Left renal pelvis (tissue), 4 donors: ENCODE results near the gene PPP2R1A. TPM values are rescaled to one million over a fixed set of nuclear protein-coding genes. Genes with fewer than 3 reads are reported as not detected.
"Not testable (repeated sequence)": the region's sequence is repeated elsewhere in the genome, so short reads cannot be mapped to it uniquely, and the experiment has no call there.

Experiments used
- DNase-seq, 4 donors: peaks; one replicate each; pipeline ENCODE4 v3.0.0-alpha.2; 2013; ENCODE audit warnings: low read depth in 4 of 4, low spot score in 3 of 4
- polyA plus RNA-seq, 4 donors: library from polyadenylated mRNA; unstranded; fragments of 120-200 nt; gene quantifications; one replicate each; pipeline ENCODE4 v1.2.1, GENCODE V29; 2013; ENCODE audit not compliant: insufficient read length in 4 of 4

The PPP2R1A gene
- polyA plus RNA-seq, 4 donors: 313 to 477 (median 439) TPM

GRCh38 chr19:52237771-52238400, 48.0 kb downstream of the PPP2R1A start:
- peak; percentile 31 to 46 (median 40) for DNase-seq

- DNase-seq: no peak
Measured at GRCh38 chr19:52244021-52244420, 54.2 kb downstream of the PPP2R1A start.

- no peak for DNase-seq
Measured at GRCh38 chr19:52248241-52248640, 58.4 kb downstream of the PPP2R1A start.

- no peak for DNase-seq
Measured at GRCh38 chr19:52258426-52258825, 68.6 kb downstream of the PPP2R1A start.

GRCh38 chr19:52265556-52265955, 75.7 kb downstream of the PPP2R1A start:
- DNase-seq: not testable (repeated sequence)

GRCh38 chr19:52269338-52270261, 79.7 kb downstream of the PPP2R1A start, which contains the start of gene ZNF766:
ZNF766 (plus strand) TSS chr19:52269587; CDS start chr19:52269614, 27 bp downstream.
- peak; percentile 80 to 89 (median 86) for DNase-seq

GRCh38 chr19:52270266-52270885, 80.5 kb downstream of the PPP2R1A start:
- DNase-seq: peak in 1 of 4 donors; percentile 6

- no peak for DNase-seq
Measured at GRCh38 chr19:52273301-52273700, 83.4 kb downstream of the PPP2R1A start.

GRCh38 chr19:52274191-52274590, 84.3 kb downstream of the PPP2R1A start:
- no peak for DNase-seq

- DNase-seq: no peak
Measured at GRCh38 chr19:52275988-52276387, 86.1 kb downstream of the PPP2R1A start.

- no peak for DNase-seq
Measured at GRCh38 chr19:52277471-52277870, 87.6 kb downstream of the PPP2R1A start.

Other genes with a start within 250 kb of the PPP2R1A start
- 10 to 100 TPM; 15.4 to 21.1 (median 19.8) TPM for gene ZNF350, start 203.2 kb upstream of the PPP2R1A start, polyA plus RNA-seq
- 10 to 100 TPM; 18.3 to 19.1 (median 18.8) TPM for gene ZNF615, start 181.8 kb upstream of the PPP2R1A start, polyA plus RNA-seq
- gene ZNF614, start 161.7 kb upstream of the PPP2R1A start, polyA plus RNA-seq: 10 to 100 TPM; 15.5 to 19.4 (median 17.5) TPM
- gene ZNF432, start 141.2 kb upstream of the PPP2R1A start, polyA plus RNA-seq: 10 to 100 TPM; 20.4 to 23.9 (median 23.0) TPM
- gene ZNF841, start 94.3 kb upstream of the PPP2R1A start, polyA plus RNA-seq: 10 to 100 TPM; 15.7 to 20.7 (median 17.5) TPM
- gene ZNF616, start 50.1 kb upstream of the PPP2R1A start, polyA plus RNA-seq: 10 to 100 TPM; 17.7 to 23.2 (median 19.7) TPM
- 10 to 100 TPM; 15.4 to 23.4 (median 16.7) TPM for gene ZNF836, start 18.4 kb upstream of the PPP2R1A start, polyA plus RNA-seq
- gene ZNF766, start 79.5 kb downstream of the PPP2R1A start, polyA plus RNA-seq: 10 to 100 TPM; 14.9 to 24.0 (median 22.1) TPM
- gene ZNF480, start 107.1 kb downstream of the PPP2R1A start, polyA plus RNA-seq: 10 to 100 TPM; 13.0 to 23.2 (median 14.9) TPM
- gene ZNF610, start 146.2 kb downstream of the PPP2R1A start, polyA plus RNA-seq: 10 to 100 TPM in 3 of 4 donors, 1 to 10 TPM in 1; 7.9 to 16.3 (median 12.2) TPM
- 10 to 100 TPM; 20.4 to 30.4 (median 25.6) TPM for gene ZNF880, start 179.9 kb downstream of the PPP2R1A start, polyA plus RNA-seq
- gene ZNF528, start 207.8 kb downstream of the PPP2R1A start, polyA plus RNA-seq: 10 to 100 TPM; 23.3 to 52.0 (median 38.0) TPM
- gene ZNF534, start 239.1 kb downstream of the PPP2R1A start, polyA plus RNA-seq: under 1 TPM; 0.44 to 0.66 (median 0.56) TPM